Stromal cell of bone marrow (primary cell): ENCODE measurements around the gene TIAL1.
"Not testable (repeated sequence)": the region's sequence is repeated elsewhere in the genome, so short reads cannot be mapped to it uniquely, and the experiment has no call there.

Experiments used
- DNase-seq: peaks from one replicate; pipeline ENCODE4 v3.0.0-alpha.2; 2012; ENCODE audit warnings: low read depth

TIAL1 gene

GRCh38 chr10:119549247-119549999, 47.3 kb downstream of the TIAL1 start:
- DNase-seq = no peak

- no peak for DNase-seq
These were observed 50.8 kb downstream of the TIAL1 start for GRCh38 chr10:119546009-119546408.

GRCh38 chr10:119545310-119545709, 51.5 kb downstream of the TIAL1 start:
- no peak for DNase-seq

GRCh38 chr10:119543814-119544642, 52.7 kb downstream of the TIAL1 start:
- no peak for DNase-seq

- DNase-seq = no peak
These were observed 53.6 kb downstream of the TIAL1 start for GRCh38 chr10:119542988-119543813.

GRCh38 chr10:119542357-119542987, 54.3 kb downstream of the TIAL1 start, which contains the start of gene RGS10:
Gene RGS10 (minus strand): TSS chr10:119542719. CDS start chr10:119542638, 81 bp downstream.
- DNase-seq = peak; percentile 57

- no peak for DNase-seq
These were observed 55.1 kb downstream of the TIAL1 start for GRCh38 chr10:119541459-119542356.

- DNase-seq = no peak
These were observed 55.7 kb downstream of the TIAL1 start for GRCh38 chr10:119541046-119541445.

GRCh38 chr10:119540038-119540437, 56.7 kb downstream of the TIAL1 start:
- no peak for DNase-seq

GRCh38 chr10:119539359-119539825, 57.4 kb downstream of the TIAL1 start:
- no peak for DNase-seq

GRCh38 chr10:119538632-119539358, 58.0 kb downstream of the TIAL1 start:
- no peak for DNase-seq

- DNase-seq = no peak
These were observed 58.7 kb downstream of the TIAL1 start for GRCh38 chr10:119537953-119538630.

- no peak for DNase-seq
These were observed 60.2 kb downstream of the TIAL1 start for GRCh38 chr10:119536508-119537025.

- no peak for DNase-seq
These were observed 60.8 kb downstream of the TIAL1 start for GRCh38 chr10:119535837-119536507.

- DNase-seq = no peak
These were observed 61.5 kb downstream of the TIAL1 start for GRCh38 chr10:119535305-119535704.

GRCh38 chr10:119533473-119533872, 63.3 kb downstream of the TIAL1 start:
- no peak for DNase-seq

- not testable (repeated sequence) for DNase-seq
These were observed 64.0 kb downstream of the TIAL1 start for GRCh38 chr10:119532791-119533190.

- DNase-seq = not testable (repeated sequence)
These were observed 64.5 kb downstream of the TIAL1 start for GRCh38 chr10:119532251-119532650.
